ENCODE data around the gene MAPKAP1.

MAPKAP1 gene

DNA sequence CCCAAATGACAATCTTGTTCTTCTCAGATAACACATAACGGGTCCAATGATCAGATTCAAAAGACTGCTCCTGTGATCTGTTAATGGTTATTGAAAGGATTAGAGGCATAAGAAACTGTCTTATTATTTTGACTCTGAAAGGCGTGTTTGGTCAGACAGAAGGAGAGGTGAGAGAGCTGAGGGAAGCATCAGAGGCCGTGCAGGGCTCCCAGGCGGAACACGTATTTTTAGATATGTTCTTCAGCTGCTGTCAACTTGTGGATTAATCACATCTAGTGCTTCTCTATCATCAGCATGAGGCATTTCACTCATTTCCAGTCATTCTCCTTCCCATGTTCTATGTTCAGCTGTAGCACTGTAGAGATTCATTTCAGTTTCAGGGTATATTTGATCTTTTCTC, 199.8 kb downstream of the MAPKAP1 start:
- no peak for DNase-seq

DNA sequence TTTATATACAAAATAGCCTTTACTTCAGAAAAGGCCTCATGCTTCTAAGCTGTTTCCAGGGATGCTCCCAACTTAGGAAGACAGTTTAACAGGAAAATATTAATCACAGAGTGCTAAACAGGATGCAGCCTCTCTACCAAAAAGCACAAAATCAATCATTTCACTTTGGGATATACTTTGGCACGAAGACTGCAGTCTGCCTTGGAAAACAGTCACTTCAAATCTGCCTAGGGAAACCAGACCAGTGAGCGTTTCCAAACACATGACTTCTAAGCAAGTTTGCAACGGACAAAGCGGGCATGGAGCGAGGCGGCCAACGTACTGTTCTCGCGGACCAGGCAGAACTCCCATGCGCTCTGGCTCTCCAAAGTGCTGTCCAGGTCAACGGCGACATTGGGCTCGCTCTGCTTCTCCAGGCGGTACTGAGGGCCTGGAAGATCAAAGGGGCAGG, 201.0 kb downstream of the MAPKAP1 start:
- DNase-seq: no peak

DNA sequence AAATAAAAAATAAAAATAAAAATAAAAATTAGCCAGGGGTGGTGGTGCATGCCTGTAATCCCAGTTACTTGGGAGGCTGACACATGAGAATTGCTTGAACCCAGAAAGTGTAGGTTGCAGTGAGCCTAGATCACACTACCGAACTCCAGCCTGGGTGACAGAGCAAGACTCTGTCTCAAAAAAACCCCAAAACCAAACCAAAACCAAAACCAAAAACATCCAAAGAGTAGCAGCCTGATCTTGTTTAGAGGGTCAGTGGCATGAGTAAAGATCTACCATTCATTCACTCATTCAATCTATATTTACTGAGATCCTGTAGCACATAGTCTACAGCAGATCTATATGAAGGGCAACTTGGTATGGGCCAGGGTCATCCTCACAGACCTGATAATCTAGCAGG, 202.4 kb downstream of the MAPKAP1 start:
- no peak for DNase-seq

DNA sequence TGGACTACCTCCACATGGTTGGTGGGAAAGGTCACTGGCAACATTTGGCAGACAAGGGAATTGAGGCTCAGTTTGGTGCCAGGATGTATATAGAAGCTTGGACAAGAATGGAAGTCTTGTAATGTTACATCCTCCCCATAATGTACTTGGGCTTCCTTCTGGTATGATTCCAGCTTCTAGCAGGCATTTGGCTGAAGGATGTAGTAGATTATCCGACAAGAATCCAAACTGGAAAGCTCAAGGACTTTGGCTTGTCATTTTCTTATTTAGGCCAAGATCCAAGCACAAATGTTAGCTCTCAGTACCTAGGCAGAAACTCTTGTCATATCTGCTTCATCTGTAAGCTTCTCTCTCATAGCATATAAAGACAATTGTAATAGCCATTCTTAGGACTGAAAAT, 209.1 kb downstream of the MAPKAP1 start:
- no peak for DNase-seq

DNA sequence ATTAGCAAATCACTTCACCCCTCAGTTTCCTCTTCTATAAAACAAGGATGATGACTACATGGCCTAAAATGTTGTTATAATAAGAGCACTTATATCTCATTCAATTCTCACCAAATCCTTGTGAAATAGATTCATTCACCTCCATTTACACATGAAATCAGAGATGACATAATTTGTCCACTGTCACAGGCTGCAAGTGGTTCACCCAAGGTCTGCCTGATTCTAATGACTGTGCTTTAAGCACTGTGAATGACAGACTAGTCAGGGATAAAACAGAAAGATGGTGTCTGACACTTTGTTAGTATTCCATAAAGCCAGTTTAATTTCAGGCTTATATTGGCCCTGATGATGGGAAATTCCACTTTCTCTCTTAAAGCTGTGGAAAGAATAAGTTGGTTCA, 209.5 kb downstream of the MAPKAP1 start:
- DNase-seq: no peak

DNA sequence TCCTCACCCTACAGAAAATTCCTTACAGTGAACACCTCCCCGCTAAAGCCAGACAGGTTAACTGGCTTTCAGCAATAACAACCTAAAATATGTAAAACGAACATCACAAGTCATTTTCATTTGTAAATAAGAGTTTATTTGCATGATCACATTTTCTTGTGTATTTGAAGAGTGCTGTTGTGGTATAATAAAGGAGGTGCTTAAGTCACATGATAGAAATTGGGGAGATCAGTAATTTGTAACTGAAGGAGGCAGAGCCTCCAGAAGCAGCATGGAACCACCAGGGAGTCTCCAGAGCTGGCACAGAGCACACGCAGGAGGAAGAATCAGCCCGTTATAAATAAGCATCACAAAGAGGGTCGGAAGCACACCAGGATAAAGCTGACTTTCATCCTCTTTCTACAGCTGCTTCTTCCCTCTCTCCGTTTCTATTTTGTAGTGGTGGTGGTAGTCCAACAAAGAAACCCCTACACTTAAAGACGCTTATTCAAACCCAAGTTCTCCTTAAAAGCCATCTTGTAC, 210.6 kb downstream of the MAPKAP1 start:
- DNase-seq: no peak

DNA sequence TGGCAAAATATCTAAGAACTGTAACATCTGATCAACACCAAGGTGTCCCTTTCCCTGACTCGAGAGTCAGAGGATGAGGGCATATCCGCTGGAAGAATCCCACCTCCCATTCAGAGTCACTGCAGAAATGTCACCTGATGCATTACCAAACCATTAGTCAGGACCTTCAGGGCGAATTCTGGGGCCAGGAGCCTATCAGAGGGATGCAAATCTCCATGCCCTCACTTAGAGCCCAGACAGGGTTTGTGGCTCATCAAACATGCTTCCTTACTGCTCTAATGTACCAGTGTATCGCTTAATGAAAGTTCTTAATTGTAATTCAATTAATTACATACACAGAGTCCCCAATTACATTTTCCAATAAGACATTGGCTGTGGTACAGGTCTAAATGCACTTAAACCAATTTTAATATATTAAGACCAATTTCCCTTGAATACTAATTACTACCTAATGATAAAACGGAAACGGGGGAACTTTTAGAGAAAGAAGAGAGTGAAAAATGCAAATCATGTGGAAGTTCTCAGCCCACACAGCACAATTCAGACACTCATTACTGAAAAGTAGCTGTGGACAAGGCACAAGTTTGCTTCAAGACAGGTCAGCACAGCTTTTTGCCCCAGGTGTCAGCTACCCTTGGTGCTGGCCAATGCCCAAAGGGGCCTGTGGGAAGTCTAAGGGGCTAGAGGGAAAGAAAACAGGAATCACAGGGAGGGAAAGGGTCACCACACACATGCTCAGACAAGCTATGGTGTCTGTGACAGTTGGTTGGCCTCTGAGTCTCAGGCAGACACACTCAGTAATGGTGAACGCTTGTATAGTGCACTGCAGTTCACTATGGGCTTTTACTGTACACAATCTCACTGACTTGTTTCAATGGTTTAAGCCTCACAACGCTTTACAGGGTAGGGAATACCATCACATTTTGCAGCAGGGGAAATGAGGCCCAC, 211.6 kb downstream of the MAPKAP1 start:
- DNase-seq: no peak

DNA sequence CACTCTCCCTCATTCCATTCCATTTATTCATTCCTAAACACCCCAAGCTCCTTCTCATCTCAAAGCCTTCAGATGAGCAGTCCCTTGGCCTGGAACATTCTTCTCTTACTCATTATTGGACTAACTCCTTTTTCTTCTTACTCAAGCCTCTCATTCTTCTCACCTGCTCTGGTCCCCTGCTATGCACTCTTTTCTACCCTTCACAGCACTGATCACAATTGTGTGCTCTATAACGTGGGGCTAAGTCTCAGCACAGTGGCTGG, 212.4 kb downstream of the MAPKAP1 start:
- no peak for DNase-seq

DNA sequence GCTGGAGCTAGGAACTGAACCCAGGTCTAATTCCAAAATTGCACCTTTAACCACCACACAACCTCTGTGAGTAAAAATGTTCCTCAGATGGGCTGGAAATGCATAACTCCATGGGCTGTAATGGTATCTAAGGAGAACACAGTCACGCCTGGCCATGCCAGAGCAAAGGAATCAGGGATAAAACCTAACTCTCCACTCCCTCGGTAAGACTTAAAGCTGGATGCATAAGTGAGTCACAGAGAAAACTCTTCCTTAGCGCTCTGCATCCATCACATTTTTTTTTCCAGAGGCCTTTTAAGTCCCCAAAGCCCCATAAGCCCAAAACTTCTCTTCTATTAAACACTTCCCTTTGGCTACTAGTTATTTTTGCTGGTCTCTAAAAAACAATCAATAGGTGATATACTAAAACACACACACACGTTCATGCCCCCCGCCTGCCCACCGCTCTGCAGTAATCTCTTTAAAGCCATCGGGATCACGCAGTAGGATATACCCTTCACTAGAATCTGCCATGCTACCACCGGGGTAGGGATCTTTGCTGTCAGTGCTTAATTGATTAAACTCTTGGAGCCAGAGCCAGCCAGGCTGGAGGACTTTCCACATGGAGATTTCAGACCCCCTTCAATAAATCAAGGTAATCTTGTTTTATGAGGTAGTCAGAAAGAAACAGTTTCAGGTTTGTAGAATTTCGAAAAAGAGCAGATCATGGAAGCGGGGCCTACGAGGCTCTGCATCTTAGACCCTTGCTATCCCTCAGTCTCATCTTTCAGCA, 212.9 kb downstream of the MAPKAP1 start:
- DNase-seq: no peak

DNA sequence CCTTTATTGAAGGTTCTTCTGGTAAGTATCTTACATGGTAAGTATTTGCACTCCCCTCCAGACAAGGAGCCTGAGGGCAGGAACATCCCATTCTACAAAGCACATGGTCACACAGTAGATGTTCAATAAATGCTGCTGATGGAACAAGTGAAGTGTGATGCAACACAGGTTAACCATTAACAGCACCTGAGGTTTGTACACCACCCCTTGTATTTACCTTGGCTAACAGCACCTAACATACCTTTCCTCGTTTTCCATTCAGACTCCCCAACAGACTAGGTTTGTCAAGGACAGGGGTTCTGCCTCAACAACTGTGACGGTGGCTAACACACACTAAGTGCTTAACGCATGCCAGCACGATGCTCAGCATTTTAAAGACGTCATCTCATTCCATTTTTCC, 213.6 kb downstream of the MAPKAP1 start:
- no peak for DNase-seq

DNA sequence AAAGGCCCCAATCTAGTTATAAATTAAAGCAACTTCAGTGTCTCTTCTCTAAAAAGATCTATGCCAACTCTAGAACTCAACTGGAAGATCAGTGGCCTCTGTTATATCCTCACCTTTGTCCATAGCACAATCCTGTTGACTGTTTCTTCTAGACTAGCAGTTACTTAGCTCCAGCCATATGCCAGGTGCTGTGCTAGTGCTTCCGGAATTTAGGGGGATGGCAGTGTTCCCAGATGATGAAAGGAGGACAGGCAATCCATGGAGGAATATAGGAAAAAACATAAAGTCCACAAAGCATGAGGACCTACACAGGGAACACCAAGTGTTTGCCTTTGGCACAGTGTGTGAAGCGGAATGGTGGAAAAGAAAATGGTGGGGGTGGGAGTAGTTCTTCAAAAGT, 214.3 kb downstream of the MAPKAP1 start:
- no peak for DNase-seq

DNA sequence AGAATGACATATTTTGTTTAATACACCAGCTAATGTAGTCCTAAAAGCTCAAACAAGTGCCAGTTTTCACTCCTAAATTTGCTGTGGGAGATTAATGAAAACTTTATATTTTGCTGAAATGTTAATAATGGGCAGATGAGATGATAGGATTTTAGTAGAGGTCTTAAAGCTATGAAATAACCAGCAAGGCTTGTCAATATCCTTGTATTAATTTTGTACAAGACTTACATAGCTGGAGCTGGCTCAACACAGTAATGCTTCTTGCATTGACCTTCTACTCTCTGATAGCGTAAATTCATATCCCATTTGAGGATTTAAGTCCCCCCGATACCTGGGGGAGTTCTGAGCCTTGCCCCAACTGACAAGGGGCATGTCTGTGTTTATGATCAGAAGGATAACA, 219.2 kb downstream of the MAPKAP1 start:
- DNase-seq: no peak

DNA sequence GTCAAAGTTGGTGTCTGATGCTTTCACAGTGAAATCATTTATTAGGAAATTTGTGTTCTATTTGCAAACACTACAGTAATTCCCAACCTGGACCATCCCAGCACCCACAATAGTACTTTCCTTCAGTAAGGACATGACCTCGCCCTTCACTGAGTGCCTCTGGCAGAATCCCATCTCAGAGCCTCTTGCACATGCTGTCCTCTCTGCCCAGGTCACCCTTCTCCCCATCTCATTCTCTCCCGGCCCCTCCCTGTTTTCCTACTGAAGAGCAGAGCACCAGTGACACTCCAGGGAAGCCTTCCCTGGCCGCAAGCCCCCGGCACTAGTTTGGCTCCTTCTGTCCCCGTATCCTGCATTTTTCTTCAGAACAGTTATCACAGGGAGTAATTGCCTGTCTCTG, 220.4 kb downstream of the MAPKAP1 start:
- no peak for DNase-seq

DNA sequence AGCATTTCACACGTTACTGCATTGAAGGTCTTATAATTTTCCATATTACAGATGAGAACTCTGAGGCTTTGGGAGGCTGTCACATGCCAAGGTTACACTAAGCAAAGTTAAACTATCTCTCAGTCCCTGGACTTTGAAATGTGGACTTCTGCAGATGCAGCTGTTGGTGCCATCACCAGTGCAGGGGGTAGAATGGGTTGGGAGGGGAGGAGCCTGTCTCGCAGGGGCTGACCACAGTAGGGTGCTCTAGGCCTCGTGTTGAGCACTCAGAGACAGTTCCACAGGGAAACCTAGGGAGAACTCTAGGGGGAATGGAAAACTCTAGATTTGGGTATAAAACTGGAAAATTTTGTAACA, 220.9 kb downstream of the MAPKAP1 start:
- no peak for DNase-seq

DNA sequence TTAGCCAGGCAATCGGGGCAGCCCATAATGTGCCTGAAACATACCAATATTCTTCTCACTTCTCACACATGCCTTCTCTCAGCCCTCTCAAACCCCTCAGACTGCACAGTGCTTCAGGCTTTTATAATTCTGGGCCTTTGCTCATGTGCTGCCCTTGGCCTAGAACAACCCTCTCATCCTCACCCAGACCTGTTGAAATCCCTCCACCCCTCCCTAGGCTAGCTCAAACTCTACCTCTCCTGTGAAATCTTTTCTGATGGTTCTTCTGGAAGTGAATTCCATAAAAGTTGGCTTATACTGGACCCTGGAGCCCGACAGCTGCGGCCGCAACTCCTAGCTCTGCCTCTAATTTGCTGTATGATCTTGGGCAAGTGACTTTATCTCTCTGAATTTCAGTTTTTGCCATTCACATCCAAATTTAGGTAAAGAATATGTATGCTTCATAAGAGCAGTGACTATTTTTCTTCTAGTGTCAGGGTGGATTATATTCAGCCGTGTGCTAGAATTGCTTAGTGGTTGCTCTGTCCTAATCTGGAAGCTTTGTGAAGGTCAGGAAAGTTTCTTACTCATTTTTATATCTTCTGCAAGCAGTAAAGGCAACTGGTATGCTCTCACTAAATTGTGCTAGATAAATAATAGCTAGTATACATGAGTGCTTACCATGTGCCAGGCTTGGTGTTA, 221.4 kb downstream of the MAPKAP1 start:
- DNase-seq: no peak

DNA sequence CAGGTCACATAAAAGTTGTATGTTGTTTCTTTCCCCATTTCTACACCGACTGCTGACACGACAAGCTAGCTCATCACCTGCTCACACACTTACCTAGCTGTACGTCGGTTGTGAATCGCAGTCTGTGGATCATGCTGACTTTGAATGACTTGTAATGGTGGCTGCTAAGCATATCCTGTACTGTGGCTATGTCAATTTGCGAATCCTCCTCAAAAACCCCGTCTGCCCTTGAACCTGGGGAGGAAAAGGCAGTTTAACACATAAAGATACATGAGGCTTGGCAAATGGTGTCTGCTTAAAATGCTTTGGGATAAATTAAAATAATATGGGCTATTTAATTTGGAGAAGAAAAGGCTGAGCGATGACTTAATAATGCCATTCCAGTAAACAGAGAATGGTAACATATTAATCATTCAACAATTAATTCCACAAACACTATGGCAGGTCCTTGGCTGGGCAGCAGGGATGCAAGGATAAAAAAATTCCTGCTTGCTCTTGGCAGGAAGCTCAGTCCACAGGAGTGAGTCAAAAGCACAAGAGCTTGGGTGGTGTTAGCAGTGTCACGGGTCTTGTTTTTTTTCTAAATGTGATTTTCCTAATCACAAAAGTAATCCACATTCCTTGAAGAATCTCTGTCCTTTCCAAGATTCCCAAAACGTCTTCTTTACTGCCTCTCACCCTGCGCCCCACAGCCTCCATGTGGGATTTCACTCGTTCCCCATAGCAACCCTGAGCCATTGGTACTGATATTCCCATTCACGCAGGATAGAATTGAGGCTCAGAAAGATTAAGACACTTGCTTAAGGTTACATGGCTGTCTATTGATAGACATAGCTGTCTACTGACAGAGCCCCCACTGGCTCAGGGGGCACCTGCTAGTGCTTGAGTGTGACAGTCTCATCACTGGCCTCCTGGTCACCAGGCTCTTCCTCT, 222.4 kb downstream of the MAPKAP1 start:
- DNase-seq: no peak

DNA sequence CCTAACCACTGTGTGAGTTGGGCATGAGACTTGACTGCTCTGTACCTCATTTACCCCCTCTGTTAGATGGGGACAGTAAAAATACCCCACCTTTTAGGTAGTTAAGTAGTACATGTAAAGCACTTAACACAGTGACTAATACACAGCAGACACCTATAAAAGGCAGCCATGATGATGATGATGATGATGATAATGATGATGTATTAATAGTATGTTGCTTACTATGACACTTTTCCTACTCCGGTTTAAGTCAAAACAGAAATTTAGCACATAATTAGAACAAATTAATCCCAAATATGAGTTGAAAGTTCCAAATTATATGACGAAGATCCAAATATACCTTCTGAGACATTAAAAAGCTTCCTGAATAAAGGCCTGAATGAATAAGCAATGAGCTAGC, 223.3 kb downstream of the MAPKAP1 start:
- no peak for DNase-seq

DNA sequence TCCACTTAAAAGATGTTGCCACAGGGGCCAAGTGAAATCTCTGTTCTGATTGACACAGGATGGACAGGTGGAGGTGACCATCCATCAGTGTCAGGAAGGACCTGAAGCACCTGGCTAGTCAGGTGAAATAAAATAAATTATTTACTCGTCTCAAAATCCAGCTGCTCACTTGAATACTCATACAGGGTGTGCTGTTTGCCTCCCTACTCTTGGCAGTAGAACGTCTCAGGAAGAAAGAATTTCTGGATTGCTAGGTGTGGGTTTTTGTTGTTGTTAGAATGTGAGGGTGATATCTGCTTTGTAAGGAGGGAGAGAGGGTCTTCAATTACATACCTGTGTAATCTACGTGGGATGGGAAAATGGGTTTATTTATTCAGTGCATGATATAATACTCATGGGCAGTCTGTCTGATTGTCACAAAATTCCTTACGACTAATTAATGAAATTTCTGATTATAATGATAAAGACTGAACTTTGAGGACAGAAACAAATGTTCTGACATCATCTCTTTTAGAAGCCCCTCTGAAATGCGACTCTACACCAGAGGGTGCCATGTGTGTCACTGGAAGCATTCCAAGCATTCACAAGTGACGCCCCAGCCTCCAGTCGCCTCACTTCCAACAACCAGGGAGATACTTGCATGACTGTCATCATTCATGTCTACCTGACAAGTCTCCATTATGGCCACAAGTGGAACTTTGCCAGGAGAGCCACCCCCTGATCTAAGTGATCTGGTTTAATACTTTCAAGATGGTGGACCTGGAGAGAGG, 227.0 kb downstream of the MAPKAP1 start:
- peak; percentile 48 for DNase-seq

DNA sequence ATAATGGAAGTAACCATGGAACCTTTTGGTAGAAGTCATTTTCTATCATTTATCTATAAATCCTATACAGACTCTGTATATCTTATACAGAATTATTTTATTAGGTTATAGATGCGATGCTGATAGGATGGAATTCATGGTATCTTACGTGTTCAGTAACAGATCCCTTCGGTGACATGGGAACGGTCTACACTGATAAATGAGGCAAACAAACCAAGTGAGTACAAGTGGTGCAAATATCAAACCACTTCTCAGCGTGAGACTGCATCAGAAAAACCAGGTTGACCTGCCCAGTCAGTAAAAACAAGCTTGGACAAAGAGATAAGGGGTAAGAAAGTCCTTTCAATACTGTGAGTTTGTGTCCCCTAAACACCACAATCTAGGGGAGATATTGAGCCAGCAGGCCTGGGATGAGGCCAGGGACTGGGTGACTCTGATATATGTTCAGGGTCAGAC, 229.9 kb downstream of the MAPKAP1 start:
- no peak for DNase-seq

DNA sequence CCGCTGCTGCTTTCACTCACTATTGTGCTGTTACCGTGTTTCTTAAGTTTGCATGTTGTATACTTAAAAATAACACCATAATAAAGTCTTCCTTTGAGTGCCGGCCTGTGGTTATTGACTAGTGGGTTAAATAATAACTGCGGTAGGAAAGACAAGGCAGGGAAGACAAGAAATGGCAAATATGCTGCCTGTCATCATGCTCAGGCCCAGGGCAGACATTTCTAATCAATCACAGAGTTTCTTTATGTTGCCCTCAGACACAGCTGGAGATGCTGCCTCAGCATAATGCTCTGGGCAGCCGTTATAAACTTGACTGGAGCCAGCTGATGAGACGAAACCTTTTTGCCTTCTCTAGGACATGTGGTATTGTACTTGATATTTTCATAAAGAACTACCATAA, 230.4 kb downstream of the MAPKAP1 start:
- no peak for DNase-seq

DNA sequence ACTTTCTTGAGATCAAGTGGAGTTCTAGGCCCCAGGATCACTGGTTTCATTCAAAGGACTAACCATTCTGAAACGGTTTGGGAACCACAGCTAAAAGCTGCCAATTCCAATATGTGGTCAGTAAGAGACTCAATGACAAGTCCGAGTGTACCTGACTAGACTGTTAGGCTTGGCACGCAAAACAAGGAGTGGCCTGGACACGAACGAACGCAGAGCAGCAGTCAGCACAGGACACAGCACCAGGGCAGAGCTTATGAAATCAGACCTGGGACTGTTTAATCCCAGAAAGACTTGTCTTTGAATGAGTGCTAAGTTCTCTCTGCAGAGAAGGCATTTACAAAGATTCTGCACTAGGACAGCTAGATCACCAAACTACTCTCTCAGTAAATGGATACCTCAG, 231.6 kb downstream of the MAPKAP1 start:
- DNase-seq: no peak
